Naive B cell (primary cell): ENCODE data around the gene TAL2. TPM values are rescaled to one million over a fixed set of nuclear protein-coding genes. Genes with fewer than 3 reads are reported as not detected.
"Not testable (repeated sequence)": the region's sequence is repeated elsewhere in the genome, so short reads cannot be mapped to it uniquely, and the experiment has no call there.

Experiments used
- ATAC-seq, 2 donors: fragments of 150-1000 bp; cut with Tn5 transposase; 2 replicates each; pipeline ENCODE4 v1.10.0; 2021; ENCODE audit warnings: low read depth in 2 of 2, mild to moderate bottlenecking in 2 of 2, moderate library complexity in 2 of 2
- DNase-seq: peaks from one replicate; pipeline ENCODE4 v3.0.0; 2022
- H3K27ac Mint-ChIP-seq, 6 donors: one replicate each; pipeline ENCODE4 v1.8.0; 2020 to 2022; ENCODE audit warnings: mild to moderate bottlenecking in 6 of 6, mixed read lengths in 6 of 6, moderate library complexity in 5 of 6, inconsistent platforms in 2 of 6
- H3K27me3 Mint-ChIP-seq, 3 donors: one replicate each; pipeline ENCODE4 v1.8.0; 2021 to 2022; ENCODE audit warnings: mixed read lengths in 3 of 3, mild to moderate bottlenecking in 1 of 3
- H3K36me3 Mint-ChIP-seq, 2 donors: one replicate each; pipeline ENCODE4 v1.8.0; 2020 to 2022; ENCODE audit warnings: mixed read lengths in 2 of 2, inconsistent platforms in 1 of 2, mild to moderate bottlenecking in 1 of 2
- H3K4me1 Mint-ChIP-seq, 3 donors: one replicate each; pipeline ENCODE4 v1.8.0; 2020 to 2022; ENCODE audit warnings: mixed read lengths in 3 of 3, inconsistent platforms in 1 of 3, mild to moderate bottlenecking in 1 of 3, moderate library complexity in 1 of 3
- H3K4me3 Mint-ChIP-seq, 8 donors: one replicate each; pipeline ENCODE4 v1.8.0; 2020 to 2022; ENCODE audit warnings: mild to moderate bottlenecking in 8 of 8, mixed read lengths in 8 of 8, moderate library complexity in 8 of 8, inconsistent platforms in 2 of 8
- H3K9me3 Mint-ChIP-seq, 7 donors: one replicate each; pipeline ENCODE4 v1.8.0; 2020 to 2022; ENCODE audit warnings: mixed read lengths in 7 of 7, mild to moderate bottlenecking in 5 of 7, inconsistent platforms in 2 of 7, moderate library complexity in 1 of 7
- polyA plus RNA-seq, 6 donors: library from polyadenylated mRNA; unstranded; fragments of 300-500 nt; fragmentation: Illumina TruSeq; gene quantifications; one replicate each; pipeline ENCODE4 v1.2.3, GENCODE V29; 2021; ENCODE audit warnings: low read depth in 6 of 6

TAL2 gene
- polyA plus RNA-seq, 6 donors from 2014 or later: 1.4 to 5.3 (median 2.5) TPM

- Mint-ChIP-seq H3K36me3 (no peaks in the 10 kb centered on the region), H3K9me3 (peaks cover 0 to 2% (median 0%) of the 10 kb centered on the region in 7 donors), H3K4me3 (peak overlapping the region in 1 of 8 donors; percentile 54), H3K27me3 (no peaks in the 10 kb centered on the region), H3K4me1 (peaks cover 22 to 31% (median 26%) of the 10 kb centered on the region in 3 donors), H3K27ac (peak overlapping the region in 1 of 6 donors; percentile 36)
- DNase-seq: no peak
- peak; percentile 44 to 45 for ATAC-seq
Measured at GRCh38 chr9:105700668-105701067, 38.4 kb downstream of the TAL2 start.

GRCh38 chr9:105701145-105701544, 38.9 kb downstream of the TAL2 start:
- H3K27me3 Mint-ChIP-seq: no peaks in the 10 kb centered on the region
- DNase-seq (no peak), ATAC-seq (no peak)
- H3K9me3 Mint-ChIP-seq: peaks cover 0 to 2% (median 0%) of the 10 kb centered on the region in 7 donors
- H3K27ac Mint-ChIP-seq: peak overlapping the region in 1 of 6 donors; percentile 36
- peak overlapping the region in 1 of 8 donors; percentile 54 for H3K4me3 Mint-ChIP-seq
- peaks cover 19 to 33% (median 26%) of the 10 kb centered on the region in 3 donors for H3K4me1 Mint-ChIP-seq
- peaks cover 1 to 4% of the 10 kb centered on the region in 2 donors for H3K36me3 Mint-ChIP-seq

GRCh38 chr9:105702207-105702606, 40.0 kb downstream of the TAL2 start:
- DNase-seq: no peak
- no peak for ATAC-seq
- peaks cover 19 to 33% (median 29%) of the 10 kb centered on the region in 3 donors for H3K4me1 Mint-ChIP-seq
- H3K27me3 Mint-ChIP-seq: no peaks in the 10 kb centered on the region
- H3K36me3 Mint-ChIP-seq: peaks cover 3 to 8% of the 10 kb centered on the region in 2 donors
- peaks cover 0 to 2% (median 0%) of the 10 kb centered on the region in 7 donors for H3K9me3 Mint-ChIP-seq
- H3K27ac Mint-ChIP-seq: no peak overlapping the region
- no peak overlapping the region for H3K4me3 Mint-ChIP-seq

- H3K27me3 Mint-ChIP-seq, H3K4me3 Mint-ChIP-seq, DNase-seq: not testable (repeated sequence)
Measured at GRCh38 chr9:105703638-105704037, 41.4 kb downstream of the TAL2 start.

GRCh38 chr9:105706156-105706555, 43.9 kb downstream of the TAL2 start:
- Mint-ChIP-seq H3K27me3 (no peaks in the 10 kb centered on the region), H3K4me1 (peaks cover 14 to 18% (median 17%) of the 10 kb centered on the region in 3 donors), H3K36me3 (peaks cover 3 to 18% of the 10 kb centered on the region in 2 donors), H3K9me3 (peaks cover 0 to 2% (median 0%) of the 10 kb centered on the region in 7 donors), H3K27ac (peak overlapping the region in 3 of 6 donors; percentile 10 to 15 (median 11)), H3K4me3 (peak overlapping the region in 1 of 8 donors; percentile 28)
- ATAC-seq: no peak
- DNase-seq: no peak

More at GRCh38 chr9:105703638-105704037, 41.4 kb downstream of the TAL2 start:
- H3K4me1 Mint-ChIP-seq: peaks cover 27 to 33% (median 33%) of the 10 kb centered on the region in 3 donors
- H3K36me3 Mint-ChIP-seq, ATAC-seq, H3K9me3 Mint-ChIP-seq, H3K27ac Mint-ChIP-seq: not testable (repeated sequence)

- Mint-ChIP-seq H3K4me1 (peaks cover 9 to 13% (median 11%) of the 10 kb centered on the region in 3 donors), H3K4me3 (peak overlapping the region in 6 of 8 donors; percentile 0 to 63 (median 24)), H3K36me3 (peaks cover 3 to 18% of the 10 kb centered on the region in 2 donors), H3K27ac (peak overlapping the region in 2 of 6 donors; percentile 68 to 94), H3K27me3 (no peaks in the 10 kb centered on the region), H3K9me3 (no peaks in the 10 kb centered on the region)
- DNase-seq (no peak), ATAC-seq (no peak)
Measured at GRCh38 chr9:105708405-105708804, 46.1 kb downstream of the TAL2 start.

GRCh38 chr9:105710638-105711037, 48.4 kb downstream of the TAL2 start:
- Mint-ChIP-seq H3K4me3 (no peak overlapping the region), H3K9me3 (no peaks in the 10 kb centered on the region)
- no peak for DNase-seq

GRCh38 chr9:105711867-105712266, 49.6 kb downstream of the TAL2 start:
- ATAC-seq (no peak), DNase-seq (no peak)
- H3K4me1 Mint-ChIP-seq: peaks cover 5 to 10% (median 6%) of the 10 kb centered on the region in 3 donors
- no peaks in the 10 kb centered on the region for H3K27me3 Mint-ChIP-seq
- H3K4me3 Mint-ChIP-seq: no peak overlapping the region
- H3K9me3 Mint-ChIP-seq: no peaks in the 10 kb centered on the region
- peak overlapping the region in 1 of 6 donors; percentile 82 for H3K27ac Mint-ChIP-seq
- peaks cover 8 to 10% of the 10 kb centered on the region in 2 donors for H3K36me3 Mint-ChIP-seq

More at GRCh38 chr9:105710638-105711037, 48.4 kb downstream of the TAL2 start:
- Mint-ChIP-seq H3K4me1 (peaks cover 9 to 11% (median 10%) of the 10 kb centered on the region in 3 donors), H3K36me3 (peaks cover 11 to 18% of the 10 kb centered on the region in 2 donors), H3K27me3 (no peaks in the 10 kb centered on the region), H3K27ac (no peak overlapping the region)
- no peak for ATAC-seq

- ATAC-seq: no peak
- H3K36me3 Mint-ChIP-seq: peaks cover 8 to 10% of the 10 kb centered on the region in 2 donors
- no peak for DNase-seq
- H3K27me3 Mint-ChIP-seq: no peaks in the 10 kb centered on the region
- peaks cover 5 to 10% (median 6%) of the 10 kb centered on the region in 3 donors for H3K4me1 Mint-ChIP-seq
- no peaks in the 10 kb centered on the region for H3K9me3 Mint-ChIP-seq
- H3K27ac Mint-ChIP-seq: no peak overlapping the region
- H3K4me3 Mint-ChIP-seq: no peak overlapping the region
Measured at GRCh38 chr9:105712297-105712696, 50.0 kb downstream of the TAL2 start.

Other genes with a start within 250 kb of the TAL2 start
- gene FSD1L, start 214.4 kb upstream of the TAL2 start, polyA plus RNA-seq: 1 to 10 TPM; 2.5 to 5.9 (median 3.5) TPM
- gene FKTN, start 104.3 kb upstream of the TAL2 start, polyA plus RNA-seq: 1 to 10 TPM in 5 of 6 donors, not detected in 1; 1.1 to 2.9 (median 1.6) TPM
- gene TMEM38B, start 32.1 kb downstream of the TAL2 start, polyA plus RNA-seq: 10 to 100 TPM; 30.7 to 71.1 (median 43.2) TPM